Measurements from ENCODE around the gene SEPTIN5. TPM values are rescaled to one million over a fixed set of nuclear protein-coding genes. Genes with fewer than 3 reads are reported as not detected.

SEPTIN5 gene
- total and polyA plus RNA-seq, 8 donors: 4.2 to 53.4 (median 7.9) TPM

DNA sequence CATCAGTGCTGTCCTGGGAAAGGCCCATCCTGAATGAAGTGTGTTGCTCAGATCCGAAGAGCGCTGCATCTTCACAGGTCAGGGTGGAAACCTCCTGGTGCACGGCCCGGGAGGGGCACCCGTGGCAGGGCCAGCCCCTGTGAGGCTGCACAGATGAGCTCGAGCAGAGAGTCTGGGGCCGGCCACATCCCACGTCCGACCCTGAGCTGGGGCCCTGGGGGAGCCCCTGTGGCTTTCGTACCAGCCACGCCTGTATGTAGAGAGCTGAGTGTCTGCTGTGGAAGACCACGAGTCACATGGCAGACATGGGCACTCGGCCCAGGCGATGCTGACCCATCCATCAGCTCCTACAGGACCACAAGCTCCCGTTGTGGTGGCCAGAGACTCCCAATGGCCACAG is 24.9 kb upstream of the SEPTIN5 start:
- Histone ChIP-seq H3K4me1 (no peaks in the 10 kb centered on the region), H3K9me3 (no peaks in the 10 kb centered on the region), H3K4me3 (no peak overlapping the region), H3K27me3 (no peaks in the 10 kb centered on the region), H3K36me3 (no peaks in the 10 kb centered on the region), H3K27ac (no peak overlapping the region)
- intact Hi-C loops (cut with DNase I): no loop called here
- no peak for ATAC-seq
- TF ChIP-seq, protein P1, sequence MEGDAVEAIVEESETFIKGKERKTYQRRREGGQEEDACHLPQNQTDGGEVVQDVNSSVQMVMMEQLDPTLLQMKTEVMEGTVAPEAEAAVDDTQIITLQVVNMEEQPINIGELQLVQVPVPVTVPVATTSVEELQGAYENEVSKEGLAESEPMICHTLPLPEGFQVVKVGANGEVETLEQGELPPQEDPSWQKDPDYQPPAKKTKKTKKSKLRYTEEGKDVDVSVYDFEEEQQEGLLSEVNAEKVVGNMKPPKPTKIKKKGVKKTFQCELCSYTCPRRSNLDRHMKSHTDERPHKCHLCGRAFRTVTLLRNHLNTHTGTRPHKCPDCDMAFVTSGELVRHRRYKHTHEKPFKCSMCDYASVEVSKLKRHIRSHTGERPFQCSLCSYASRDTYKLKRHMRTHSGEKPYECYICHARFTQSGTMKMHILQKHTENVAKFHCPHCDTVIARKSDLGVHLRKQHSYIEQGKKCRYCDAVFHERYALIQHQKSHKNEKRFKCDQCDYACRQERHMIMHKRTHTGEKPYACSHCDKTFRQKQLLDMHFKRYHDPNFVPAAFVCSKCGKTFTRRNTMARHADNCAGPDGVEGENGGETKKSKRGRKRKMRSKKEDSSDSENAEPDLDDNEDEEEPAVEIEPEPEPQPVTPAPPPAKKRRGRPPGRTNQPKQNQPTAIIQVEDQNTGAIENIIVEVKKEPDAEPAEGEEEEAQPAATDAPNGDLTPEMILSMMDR (IDR thresholded peaks at IDR 0.05): no peak
- DNase-seq: no peak
- no peak for FAIRE-seq
- 57 to 73% methylated on average over 15 of the region's 15 CpGs for WGBS, 2 donors

DNA sequence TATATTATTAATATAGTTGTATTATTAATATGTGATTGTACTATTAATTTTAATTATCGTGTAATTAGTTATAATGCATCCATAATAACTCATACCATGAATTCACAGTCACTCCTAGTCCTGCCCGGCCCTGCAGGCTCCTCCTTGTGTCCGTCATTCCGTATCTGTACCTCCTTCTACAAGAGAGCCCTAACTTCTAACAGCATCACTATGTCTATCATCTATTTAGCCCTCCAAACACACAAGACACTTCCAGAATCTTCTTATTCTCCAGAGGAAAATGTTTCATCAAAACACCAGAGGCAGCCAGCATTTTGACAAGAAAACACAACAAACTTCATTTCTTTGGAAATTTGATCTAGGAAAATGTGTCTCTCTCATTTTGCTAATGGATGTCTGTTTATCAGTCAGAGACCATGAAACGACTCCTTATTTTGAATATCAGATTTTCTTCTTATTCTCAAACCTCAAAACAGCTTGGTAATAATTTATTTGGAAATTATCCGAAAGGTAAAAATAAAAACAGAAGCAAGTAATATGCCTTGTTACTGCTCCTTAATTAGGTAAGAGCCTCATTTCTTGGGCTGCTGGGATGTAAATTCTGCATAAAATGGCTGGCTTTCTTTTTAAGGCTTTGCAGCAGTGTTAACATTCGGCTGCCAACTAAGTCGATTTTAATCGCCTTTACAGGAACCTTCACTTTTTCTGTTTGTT is 23.1 kb upstream of the SEPTIN5 start:
- ATAC-seq: no peak
- H3K9me3 ChIP-seq: no peaks in the 10 kb centered on the region
- 44 to 60% methylated on average over 9 of the region's 9 CpGs for WGBS, 2 donors
- FAIRE-seq: no peak
- TF ChIP-seq, protein P1 (IDR thresholded peaks at IDR 0.05): no peak
- intact Hi-C loops (cut with DNase I): no loop called here
- no peak for DNase-seq
- H3K36me3 ChIP-seq: no peaks in the 10 kb centered on the region
- no peak overlapping the region for H3K27ac ChIP-seq
- H3K27me3 ChIP-seq: no peaks in the 10 kb centered on the region
- H3K4me3 ChIP-seq: no peak overlapping the region
- H3K4me1 ChIP-seq: no peaks in the 10 kb centered on the region

DNA sequence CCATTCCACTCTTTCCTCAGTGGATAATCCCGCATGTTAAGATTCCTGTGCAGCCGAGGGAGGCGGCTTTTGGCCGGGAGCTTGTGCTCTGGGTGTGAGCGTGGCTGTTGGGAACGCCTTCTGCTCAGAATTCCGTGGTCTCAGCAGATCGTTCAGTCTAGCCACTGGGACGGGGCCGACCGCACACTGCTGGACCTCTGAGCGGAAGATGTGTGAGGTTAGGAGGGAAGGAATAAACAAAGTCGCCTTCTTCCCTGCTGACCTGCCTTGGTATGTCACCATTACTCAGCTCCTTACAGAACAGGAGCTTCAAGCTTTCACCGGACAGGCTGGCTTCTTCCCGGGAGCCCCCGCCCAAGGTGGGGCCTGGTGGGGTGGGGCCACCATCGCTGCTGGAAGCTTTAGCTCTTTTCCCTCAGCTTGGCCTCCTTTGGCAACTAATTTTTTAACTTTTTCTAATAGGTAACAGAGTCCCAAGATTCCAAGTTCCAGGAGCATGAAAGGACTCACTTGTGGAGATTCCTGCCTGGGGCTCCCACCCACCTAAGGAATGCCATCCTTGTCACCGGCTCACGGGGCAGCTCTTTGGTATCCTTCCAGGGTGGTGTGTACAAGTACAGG is 22.5 kb upstream of the SEPTIN5 start:
- Histone ChIP-seq H3K36me3 (no peaks in the 10 kb centered on the region), H3K4me1 (no peaks in the 10 kb centered on the region), H3K9me3 (no peaks in the 10 kb centered on the region), H3K27me3 (no peaks in the 10 kb centered on the region), H3K4me3 (no peak overlapping the region), H3K27ac (no peak overlapping the region)
- TF ChIP-seq, protein P1 (IDR thresholded peaks at IDR 0.05): no peak
- intact Hi-C loops (cut with DNase I): no loop called here
- WGBS, 2 donors: 34% methylated on average over 19 of the region's 19 CpGs
- ATAC-seq: peak in 2 of 4 donors; percentile 46 to 51
- FAIRE-seq: no peak
- peak in 1 of 6 donors; percentile 58 for DNase-seq

DNA sequence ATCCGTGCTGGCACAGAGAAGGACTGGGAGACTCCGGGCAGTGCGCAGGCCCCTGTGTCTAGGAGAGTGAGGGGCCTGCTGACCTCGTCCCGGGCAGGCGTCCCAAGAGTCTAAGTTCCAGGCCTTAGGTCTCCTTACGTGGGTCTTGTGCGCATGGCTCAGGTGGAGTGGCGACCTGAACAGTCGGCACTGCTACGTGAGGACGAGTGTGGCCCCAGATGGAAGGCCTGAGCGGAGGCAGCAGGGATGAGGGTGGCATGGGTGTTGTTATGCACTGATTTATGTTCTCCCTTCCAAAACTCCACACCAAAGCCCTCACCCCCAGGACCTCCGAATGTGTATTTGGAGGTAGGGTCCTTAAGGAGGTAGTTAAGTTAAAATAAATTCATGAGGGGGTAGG is 20.7 kb upstream of the SEPTIN5 start:
- TF ChIP-seq, protein P1 (IDR thresholded peaks at IDR 0.05): no peak
- 87 to 90% methylated on average over 14 of the region's 14 CpGs for WGBS, 2 donors
- Histone ChIP-seq H3K4me1 (no peaks in the 10 kb centered on the region), H3K4me3 (no peak overlapping the region), H3K27me3 (no peaks in the 10 kb centered on the region), H3K9me3 (no peaks in the 10 kb centered on the region), H3K27ac (no peak overlapping the region), H3K36me3 (no peaks in the 10 kb centered on the region)
- ATAC-seq: no peak
- intact Hi-C loops (cut with DNase I): no loop called here
- DNase-seq: no peak
- FAIRE-seq: no peak
